Measurements from ENCODE around the gene TRAPPC6A. TPM values are rescaled to one million over a fixed set of nuclear protein-coding genes. Genes with fewer than 3 reads are reported as not detected.

The TRAPPC6A gene
- total RNA-seq, 1 experiment from 2014 or later = 59.9 TPM

GRCh38 chr19:45186509-45187334, 8.7 kb upstream of the TRAPPC6A start:
- no peak overlapping the region for H3K23ac ChIP-seq (ENCODE audit: insufficient read length, low read depth, low read length)
- no peak overlapping the region for H3K27ac ChIP-seq (ENCODE audit: insufficient read length, low read depth, low read length)
- no CpG with 5 or more reads among the region's 12 CpGs for WGBS (ENCODE audit: extremely low coverage, insufficient read length, low lambda C conversion rate)
- H3K23me2 ChIP-seq (ENCODE audit: insufficient read length, low read depth, low read length, poor library complexity, severe bottlenecking) = no peaks in the 10 kb centered on the region
- no peak overlapping the region for H3T11ph ChIP-seq (ENCODE audit: low read length)
- no peak overlapping the region for H4K8ac ChIP-seq (replicated peaks; ENCODE audit: insufficient read length, low read depth, low read length)
- no peak overlapping the region for H2BK12ac ChIP-seq (ENCODE audit: insufficient read length, low read depth, low read length)
- Mint-ChIP-seq H3K27me3 (ENCODE audit: low read depth) (peaks cover 21% of the 10 kb centered on the region), H3K4me1 (peaks cover 2 to 7% of the 10 kb centered on the region in 2 experiments; a peak in 1 of 4 replicates), H3K4me3 (no peak overlapping the region; a peak in 1 of 5 replicates), H3K27ac (no peak overlapping the region), H3K9me3 (no peaks in the 10 kb centered on the region), H3K36me3 (ENCODE audit: insufficient read depth in 1 of 3, low read depth in 3 of 3) (no peaks in the 10 kb centered on the region)
- H3K9ac ChIP-seq (ENCODE audit: extremely low read depth, insufficient read length, low read length) = no peak overlapping the region
- TF ChIP-seq, protein P1, sequence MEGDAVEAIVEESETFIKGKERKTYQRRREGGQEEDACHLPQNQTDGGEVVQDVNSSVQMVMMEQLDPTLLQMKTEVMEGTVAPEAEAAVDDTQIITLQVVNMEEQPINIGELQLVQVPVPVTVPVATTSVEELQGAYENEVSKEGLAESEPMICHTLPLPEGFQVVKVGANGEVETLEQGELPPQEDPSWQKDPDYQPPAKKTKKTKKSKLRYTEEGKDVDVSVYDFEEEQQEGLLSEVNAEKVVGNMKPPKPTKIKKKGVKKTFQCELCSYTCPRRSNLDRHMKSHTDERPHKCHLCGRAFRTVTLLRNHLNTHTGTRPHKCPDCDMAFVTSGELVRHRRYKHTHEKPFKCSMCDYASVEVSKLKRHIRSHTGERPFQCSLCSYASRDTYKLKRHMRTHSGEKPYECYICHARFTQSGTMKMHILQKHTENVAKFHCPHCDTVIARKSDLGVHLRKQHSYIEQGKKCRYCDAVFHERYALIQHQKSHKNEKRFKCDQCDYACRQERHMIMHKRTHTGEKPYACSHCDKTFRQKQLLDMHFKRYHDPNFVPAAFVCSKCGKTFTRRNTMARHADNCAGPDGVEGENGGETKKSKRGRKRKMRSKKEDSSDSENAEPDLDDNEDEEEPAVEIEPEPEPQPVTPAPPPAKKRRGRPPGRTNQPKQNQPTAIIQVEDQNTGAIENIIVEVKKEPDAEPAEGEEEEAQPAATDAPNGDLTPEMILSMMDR (conservative IDR thresholded peaks at IDR 0.05) = no peak
- H2BK15ac ChIP-seq (ENCODE audit: low read depth, low read length) = no peak overlapping the region
- no peaks in the 10 kb centered on the region for H3K27me3 ChIP-seq (ENCODE audit: insufficient read depth, low read length)
- H3K14ac ChIP-seq (ENCODE audit: insufficient read depth, low read length) = no peak overlapping the region
- no peak overlapping the region for H2BK20ac ChIP-seq (ENCODE audit: low read depth, low read length, poor library complexity, severe bottlenecking)
- no peak overlapping the region for H3K18ac ChIP-seq (ENCODE audit: insufficient read length, low read depth, low read length)
- H3K4me2 ChIP-seq (ENCODE audit: insufficient read depth, insufficient read length, low read length) = no peak overlapping the region
- H3K4ac ChIP-seq (ENCODE audit: low read depth, low read length) = no peak overlapping the region
- DNase-seq = no peak
- no peak overlapping the region for H2BK120ac ChIP-seq (ENCODE audit: low read depth, low read length, poor library complexity, severe bottlenecking)
- H2AFZ ChIP-seq (ENCODE audit: low read length) = no peak overlapping the region
- no peak overlapping the region for H2BK5ac ChIP-seq (ENCODE audit: insufficient read length, low read length)
- H3K9me3 ChIP-seq (ENCODE audit: control insufficient read depth, low read depth, low read length) = no peaks in the 10 kb centered on the region
- no peaks in the 10 kb centered on the region for H3K79me1 ChIP-seq (ENCODE audit: insufficient read depth, low read depth, low read length, poor library complexity, severe bottlenecking)
- H2AK5ac ChIP-seq (ENCODE audit: insufficient read length, low read length) = no peak overlapping the region
- no peak overlapping the region for H4K91ac ChIP-seq (ENCODE audit: insufficient read length, low read depth, low read length)
- no peaks in the 10 kb centered on the region for H3K4me1 ChIP-seq (ENCODE audit: insufficient read depth, low read length)
- no peak overlapping the region for H4K5ac ChIP-seq (ENCODE audit: insufficient read length, low read depth, low read length)
- no peaks in the 10 kb centered on the region for H4K20me1 ChIP-seq (ENCODE audit: control insufficient read depth, insufficient read depth, insufficient read length)
- no peak overlapping the region for H3K56ac ChIP-seq (ENCODE audit: insufficient read length, low read depth, low read length)
- H3K79me2 ChIP-seq (ENCODE audit: insufficient read depth, low read length) = no peaks in the 10 kb centered on the region

Data from H9 (cell line).